Measurements from ENCODE around the gene FOXP1. TPM values are rescaled to one million over a fixed set of nuclear protein-coding genes. Genes with fewer than 3 reads are reported as not detected.

Gene FOXP1
- polyA plus RNA-seq, 5 donors: 88.9 to 130 (median 123) TPM

DNA sequence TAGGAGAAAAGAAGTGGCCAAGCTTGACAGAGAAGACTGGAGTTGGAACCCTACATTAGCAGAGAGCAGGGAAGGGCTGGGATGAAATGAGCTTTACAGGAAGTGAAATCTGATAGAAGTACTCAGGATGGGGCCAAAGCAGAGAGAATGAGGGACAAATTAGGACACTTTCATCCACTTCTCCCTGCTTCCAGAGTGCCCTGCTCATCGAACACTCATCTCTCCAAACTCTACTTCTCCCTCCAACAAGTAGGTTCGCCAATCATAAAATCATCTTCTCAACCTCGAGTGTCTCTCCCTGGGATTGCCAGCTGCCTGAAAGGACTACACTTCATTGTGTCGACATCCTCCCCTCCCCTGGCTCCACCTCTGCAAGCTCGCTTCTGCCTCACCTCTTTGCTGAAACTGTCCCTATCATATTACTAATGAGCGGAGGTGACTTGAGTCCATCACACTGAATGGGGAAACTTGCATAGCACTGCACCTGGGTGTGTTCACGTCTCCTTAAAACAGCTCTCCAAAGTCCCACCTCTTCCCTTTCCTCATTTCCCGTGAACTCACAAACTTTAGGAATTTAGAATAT, 365.8 kb downstream of the FOXP1 start:
- DNase-seq: no peak

DNA sequence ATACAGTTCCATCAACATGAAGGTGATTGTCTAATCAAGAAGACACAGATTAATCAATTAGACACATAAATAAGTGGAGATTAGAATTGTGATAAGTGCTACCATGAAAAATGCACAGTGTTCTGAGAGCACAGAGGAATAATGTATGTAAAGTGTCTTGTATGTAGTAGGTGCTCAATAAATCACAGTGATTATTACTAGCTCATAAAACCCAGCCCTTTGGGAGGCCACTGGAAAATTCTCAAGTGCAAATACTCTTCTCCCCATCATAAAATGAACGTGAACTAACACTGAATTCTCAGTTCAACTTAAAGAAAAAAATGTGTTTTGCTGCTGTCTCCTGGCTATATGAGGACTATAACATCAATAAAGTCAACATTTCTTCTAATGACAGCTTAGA, 368.2 kb downstream of the FOXP1 start:
- DNase-seq: no peak

DNA sequence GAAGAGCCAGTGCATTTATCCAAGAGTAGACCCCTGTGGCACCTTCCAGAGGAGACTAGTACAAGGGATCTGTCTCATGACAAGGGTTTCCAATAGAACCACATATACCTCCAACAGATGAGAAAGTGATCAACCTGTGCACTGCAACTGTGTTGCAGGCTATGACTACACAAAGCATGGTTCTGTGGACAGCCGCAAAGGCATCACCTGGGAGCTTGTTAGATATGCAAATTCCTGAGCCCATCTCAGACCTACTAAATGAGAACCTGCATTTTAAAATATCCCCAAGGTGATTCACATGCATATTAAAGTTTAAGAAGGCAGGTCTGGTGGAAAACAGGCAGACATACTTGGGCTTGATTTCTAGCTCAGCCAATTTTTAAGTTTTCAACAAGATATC, 368.7 kb downstream of the FOXP1 start:
- DNase-seq: no peak

DNA sequence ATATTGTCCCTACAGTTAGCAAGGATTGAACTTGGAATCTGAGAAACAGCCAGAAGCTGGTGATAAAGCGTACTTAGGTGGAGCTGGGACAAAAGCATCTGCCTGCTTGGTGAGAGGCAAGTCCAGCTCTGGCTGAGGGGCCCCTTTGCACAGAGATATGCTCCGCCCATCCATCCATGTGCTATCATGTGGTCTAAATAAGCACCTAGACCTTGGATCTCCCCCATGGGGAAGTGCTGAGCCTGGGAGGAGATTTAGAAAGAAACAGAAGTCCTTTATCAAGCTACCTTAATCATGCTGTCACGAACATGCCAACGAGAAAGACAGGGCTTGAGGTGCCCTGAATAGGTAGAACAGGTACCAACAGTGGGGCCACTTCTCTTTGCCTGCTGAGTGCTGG, 369.5 kb downstream of the FOXP1 start:
- DNase-seq: no peak

DNA sequence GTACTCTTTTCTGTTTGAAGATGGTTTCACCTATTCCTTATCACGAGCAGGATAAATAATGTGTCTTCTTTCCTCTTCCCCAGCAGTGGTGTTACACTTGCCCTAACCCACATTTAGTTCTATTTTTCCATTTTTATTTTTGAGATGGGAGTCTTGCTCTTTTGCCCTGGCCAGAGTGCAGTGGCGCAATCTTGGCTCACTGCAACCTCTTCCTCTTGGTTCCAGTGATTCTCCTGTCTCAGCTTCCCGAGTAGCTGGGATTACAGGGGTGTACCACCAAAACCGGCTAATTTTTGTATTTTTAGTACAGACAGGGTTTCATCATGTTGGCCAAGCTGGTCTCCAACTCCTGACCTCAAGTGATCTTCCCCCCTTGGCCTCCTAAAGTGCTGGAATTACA, 372.4 kb downstream of the FOXP1 start:
- DNase-seq: no peak

DNA sequence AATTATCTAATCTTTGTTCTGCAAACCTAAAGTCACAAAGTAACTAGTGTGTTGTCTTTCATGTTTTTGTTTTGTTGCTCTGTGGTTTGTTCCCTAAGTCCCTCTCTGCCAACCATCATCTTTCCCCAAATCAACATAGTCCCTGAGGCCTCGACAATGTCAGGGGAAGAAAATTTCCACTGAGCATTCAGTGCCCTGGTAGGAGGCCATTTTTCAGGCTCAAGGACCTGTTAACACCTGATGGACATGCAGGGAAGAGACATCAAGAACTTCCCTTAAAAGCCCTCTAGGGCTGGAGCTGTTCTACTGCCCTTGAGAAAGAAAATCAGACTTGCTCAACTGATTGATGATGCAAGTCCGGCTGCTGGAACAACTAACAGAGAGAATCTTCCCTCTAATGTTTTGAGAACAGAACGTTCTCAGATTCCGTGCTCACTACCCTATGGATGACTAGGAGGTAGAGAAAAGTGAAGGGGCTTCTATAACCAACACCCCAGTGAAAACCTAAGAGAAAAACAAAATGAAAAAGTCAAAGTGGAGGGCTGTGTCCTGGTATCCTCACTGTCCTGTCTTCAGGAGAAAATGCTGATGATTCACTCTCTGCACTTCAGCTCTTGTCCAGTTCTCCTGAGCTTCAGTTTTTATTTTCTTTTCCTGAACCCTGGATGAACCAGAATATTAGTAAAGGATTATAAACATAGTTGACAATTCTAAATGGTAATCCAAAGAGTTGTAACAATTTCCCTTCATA, 373.1 kb downstream of the FOXP1 start:
- DNase-seq: no peak

DNA sequence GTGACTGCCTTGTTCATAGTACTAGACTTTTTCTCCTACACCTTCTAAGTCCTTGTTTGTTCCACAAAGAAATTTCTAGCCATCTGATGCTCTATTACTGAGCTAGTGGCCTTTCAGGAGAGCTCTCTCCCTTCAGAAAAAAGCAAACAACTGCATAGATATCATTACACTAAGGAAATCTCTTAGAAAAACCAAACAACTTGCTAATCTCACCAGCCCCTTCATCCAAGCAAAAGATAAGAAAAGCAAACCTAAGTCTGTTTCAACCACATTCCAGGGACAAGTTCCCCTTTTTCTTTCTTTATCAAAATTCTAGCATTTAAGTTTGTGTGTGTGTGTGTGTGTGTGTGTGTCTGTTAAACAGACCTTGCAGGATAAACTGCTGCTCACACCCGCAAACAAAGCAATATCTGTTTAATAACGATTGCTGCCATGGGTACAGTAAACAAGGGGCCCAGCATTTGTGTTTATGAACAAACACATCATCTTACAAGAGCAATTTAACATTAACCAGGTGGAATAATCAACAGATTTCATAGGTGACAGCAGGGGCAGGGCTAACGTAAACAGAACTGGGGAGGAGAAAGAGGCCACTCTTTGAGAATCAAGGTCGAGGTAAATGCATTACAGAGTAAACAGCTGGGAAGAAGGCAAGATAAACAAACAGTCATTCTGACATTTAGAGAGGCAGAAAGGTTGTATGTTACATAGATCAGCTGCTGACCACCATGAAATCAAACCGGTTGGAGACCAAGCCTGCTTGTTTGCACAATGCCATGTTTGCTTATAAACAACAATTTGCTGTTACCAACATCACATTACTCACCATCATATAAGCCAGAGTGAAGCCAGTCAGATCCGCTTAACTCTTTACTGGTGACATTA, 375.1 kb downstream of the FOXP1 start:
- peak; percentile 58 to 64 for DNase-seq

DNA sequence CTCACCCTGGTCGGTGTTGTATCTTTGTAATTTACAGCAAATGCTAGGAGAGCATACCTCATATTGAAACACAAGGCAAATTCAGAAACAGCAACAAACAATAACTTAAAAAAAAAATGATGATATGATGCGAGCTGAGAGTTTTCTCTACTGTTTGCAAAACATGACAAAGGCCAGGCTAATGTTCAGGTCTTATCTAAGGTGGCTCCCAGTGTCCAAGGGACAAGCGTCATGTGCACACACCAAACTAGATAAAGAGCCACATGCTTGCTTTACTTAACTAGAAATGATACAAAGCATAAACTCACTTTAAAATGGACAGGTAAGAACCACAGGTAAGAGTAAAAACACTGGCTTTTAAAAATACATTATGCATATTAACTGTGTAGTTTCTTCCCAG, 375.9 kb downstream of the FOXP1 start:
- DNase-seq: no peak

DNA sequence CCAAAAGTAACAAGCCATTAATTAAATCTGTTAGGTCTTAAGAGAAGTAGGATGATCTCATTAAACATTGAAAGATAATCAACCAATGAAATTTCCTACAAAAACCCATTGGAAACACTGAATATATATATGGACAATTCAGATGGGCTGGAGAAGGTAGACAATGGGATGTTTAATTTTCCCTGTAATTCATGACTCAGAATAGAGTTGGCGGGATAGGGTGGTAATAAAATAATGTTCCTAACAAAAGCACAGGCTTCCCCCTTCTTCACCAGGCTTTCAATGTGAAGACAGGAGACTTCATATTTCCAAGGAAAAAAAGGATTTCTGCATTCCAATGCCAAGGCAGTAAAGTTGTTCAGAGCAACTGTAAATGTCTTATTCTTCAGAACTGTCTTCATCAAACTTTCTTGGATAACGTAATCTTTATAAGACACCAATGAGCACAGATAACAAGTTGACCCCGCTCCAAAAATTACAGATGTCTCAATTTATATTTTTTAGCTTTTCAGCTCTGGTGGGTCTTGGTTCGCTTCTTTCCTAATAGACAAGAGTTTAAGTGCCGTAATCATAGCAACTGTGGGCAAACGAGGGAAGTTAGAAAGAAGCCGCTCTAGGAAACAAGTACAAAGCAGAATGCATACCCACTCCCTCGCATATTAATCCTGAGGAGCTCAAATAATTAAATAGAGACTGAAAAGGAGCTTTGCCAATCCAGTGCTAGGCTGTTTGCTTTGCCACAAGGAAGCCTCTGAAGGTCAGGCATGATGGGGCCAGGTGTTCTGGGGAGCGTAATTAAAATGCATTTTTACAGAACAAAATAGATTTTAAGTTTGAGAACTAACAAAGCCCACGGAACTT, 377.0 kb downstream of the FOXP1 start:
- peak; percentile 30 to 58 for DNase-seq

DNA sequence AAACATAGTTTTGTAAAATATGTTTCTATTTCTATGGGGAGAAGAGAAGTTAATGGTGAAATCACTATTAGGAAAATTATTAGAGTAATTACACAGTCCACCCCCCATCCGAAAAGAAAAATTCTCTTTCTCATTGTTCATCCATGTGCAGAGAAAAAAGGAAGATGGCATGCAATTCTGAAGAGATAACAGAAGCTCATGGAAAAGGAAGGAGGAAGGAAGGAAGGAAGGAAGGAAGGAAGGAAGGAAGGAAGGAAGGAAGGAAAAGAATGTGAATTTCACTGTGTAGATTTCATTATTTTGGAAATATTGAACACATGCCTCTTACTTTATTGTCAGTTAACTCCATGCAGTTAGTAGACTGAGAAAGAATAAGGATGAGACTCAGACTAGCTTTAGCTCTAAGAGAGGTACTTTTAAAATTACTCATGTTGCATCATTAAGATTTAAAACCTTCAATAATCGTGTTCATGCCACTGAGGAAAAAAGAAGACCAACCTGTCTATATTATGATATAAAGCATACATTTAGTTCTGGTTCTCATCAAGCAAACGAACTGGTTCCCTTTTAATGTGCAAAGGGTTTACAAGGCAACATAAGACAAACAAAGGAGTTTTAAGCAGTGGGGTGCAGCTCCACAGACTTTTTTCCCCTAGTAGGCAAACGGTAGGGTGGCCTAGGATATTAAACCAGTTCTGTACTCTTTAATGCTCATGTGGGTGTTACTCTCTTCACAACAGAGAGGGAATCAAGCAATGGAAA, 379.6 kb downstream of the FOXP1 start:
- DNase-seq: no peak

DNA sequence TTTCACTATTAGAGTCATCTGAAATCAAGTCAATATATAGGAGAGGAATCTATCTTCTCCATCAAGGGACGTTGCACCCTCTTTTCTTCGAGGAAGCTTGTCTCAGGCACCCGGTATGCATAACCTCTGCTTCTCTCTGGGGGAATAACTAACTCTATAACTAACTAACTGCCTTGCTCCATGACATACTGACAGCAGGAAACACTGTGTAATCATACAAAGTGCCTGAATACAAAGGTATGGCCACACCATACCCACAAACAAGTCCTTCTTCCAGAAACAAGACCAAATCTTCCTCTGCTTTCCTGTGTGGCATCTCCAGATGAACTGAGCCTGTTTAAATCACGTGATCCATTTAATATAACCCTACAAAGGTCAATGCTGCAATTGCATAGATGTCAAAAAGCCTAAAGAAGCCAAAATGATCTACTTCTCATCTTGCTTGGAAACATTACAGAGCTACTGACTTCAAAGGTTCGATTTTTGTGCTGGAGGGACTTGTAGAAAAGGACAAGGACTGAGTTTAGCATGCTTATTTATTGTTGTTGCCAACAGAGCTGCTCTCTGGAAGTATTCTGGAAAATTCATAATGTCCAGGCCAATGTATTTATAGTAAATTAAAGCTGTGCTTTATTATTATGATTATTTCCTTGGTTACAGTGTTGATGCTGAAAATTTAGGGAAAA, 380.5 kb downstream of the FOXP1 start:
- no peak for DNase-seq

DNA sequence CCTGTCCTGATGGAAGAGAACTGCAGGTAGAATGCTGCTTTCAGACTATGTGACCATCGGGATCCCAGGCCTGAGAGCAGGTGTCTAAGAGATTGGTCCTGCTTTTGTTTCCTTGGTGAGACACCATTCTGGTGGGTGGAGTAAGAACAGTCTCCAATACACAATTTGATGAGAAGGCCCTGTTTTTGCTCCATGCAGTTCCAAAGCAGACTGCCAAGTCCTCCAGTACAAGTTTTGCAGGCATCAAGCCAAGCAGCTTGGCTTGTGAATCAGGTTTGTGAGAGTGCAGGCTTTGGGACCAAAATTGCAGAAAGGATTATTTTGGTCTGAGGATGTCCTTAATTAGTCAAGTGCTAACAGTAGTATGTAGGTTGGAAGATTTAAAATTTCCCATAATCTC, 381.6 kb downstream of the FOXP1 start:
- peak; percentile 81 for DNase-seq

DNA sequence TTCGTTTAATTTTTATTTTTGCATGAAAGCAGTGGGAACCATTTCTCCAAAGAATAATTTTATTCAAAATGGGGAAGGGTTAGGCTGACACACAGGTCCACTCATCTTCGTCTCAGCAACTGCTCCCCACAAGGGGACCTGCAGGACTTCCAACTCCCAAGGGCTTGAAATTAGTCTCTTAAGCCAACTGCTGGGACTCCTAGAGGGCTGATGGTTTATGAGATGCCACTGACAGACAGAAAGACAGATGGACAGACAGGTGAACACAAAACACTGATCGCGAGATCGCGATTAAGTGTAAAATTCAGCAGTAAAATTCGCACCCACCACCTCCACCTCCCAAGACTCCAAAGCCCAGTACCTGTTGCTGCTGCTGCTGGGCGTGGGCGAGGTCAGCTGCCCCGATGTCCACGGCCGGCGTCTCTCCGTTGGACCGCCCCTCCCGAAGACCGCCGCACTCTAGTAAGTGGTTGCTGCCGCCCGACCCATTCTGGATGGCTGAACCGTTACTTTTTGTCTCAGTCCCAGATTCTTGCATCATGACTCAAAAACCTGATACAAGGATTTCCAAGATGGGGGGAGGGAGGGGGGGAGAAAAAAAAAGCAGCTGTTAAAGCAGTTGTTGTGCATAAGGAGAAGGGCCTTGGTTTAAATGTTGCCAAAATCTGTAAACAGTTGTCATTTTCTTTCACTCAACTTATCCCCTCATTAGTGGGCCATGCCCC, 385.5 kb downstream of the FOXP1 start:
- no peak for DNase-seq

DNA sequence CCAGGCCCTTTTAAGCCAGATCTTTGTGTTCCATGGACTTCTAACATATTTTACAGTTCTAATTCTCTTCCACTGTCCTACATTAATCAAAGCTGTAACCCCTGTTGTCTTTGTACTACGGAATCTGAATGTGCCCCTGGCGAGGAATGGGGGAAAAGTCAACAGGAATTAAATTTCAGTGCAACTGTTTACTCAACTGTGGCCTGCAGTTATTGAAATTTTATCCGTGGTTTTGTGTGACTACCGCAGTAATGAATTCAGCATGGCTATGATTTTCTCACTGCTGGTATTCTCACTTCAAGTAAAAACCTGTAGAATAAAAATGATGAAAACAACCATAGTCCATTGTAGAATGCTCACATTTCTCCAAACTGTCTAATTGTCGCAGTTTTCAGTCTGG, 388.0 kb downstream of the FOXP1 start:
- no peak for DNase-seq

DNA sequence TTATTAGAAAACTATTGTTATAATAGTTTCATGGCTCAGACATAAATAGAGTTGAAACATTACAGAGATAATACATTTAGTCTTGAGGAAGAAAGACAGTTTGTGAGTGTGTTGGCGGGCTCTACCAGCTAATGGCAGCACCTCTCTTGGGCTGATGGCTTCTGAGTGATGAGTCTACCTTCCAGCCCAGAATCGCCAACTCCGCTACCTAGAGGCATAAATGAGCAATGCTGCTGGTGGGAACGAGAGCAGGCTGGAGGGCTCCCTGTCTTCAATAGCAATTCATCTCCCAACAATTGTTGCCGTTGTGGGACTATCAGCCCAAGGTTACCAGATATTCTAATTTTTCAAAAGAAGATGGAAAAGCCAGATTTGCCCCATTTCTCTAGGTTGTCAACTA, 388.7 kb downstream of the FOXP1 start:
- no peak for DNase-seq

DNA sequence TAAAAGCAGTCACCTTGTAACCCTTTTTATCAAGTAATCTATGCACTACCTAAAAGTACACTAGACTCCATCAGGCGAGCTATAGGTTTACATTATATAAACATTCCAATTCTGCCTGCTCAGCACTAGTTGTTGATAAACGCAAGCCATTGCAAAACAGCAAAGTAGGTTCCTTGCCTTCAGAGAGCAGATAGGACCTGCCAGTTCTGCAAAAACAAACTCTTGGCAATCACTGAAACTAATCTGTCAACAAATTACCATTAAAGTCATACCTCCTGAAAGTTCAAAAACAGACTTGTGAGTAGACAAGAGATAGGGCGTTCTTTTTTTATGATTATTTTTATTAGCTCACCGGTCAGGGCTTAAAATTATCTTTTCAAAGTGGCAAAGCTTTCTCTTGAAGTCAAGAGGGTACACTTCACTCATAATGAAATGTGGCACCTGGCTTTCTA, 392.5 kb downstream of the FOXP1 start:
- no peak for DNase-seq

DNA sequence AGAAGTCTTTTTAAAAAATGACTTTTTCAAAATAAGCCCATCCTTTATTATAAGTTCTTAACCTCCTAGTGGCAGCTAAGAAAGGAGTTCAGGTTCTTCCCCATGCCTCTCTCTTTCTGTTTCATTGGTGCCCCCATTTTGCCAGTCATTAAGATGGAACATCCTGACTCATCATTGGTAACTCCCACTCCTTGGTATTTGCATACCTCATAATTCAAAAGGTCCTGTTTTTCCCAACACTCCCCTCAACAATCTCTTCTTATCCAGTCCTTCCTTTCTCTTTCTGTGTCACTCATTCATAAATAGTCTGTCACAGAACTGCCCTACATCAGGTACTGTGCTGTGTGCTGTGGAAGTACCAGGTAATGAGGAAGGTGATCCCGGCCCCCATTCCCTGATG, 394.0 kb downstream of the FOXP1 start:
- DNase-seq: no peak

DNA sequence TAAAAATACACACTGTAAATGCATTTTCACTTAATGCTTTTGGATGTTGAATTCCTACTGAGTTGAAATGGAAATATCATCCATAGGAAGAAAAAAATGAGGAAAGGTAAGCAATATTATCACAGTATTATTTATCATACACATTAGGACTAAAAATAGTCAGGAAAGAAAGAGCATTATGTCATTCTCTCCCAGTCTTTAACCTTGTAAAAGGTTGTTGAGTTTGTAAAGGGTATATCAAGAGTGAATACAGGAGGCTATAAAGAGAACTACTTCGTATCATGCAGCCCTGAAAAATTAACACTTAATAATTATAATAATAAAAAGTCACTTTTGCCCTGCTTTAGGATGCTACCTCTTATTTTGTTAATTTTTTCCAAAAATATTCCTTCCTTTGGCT, 395.8 kb downstream of the FOXP1 start:
- DNase-seq: no peak

DNA sequence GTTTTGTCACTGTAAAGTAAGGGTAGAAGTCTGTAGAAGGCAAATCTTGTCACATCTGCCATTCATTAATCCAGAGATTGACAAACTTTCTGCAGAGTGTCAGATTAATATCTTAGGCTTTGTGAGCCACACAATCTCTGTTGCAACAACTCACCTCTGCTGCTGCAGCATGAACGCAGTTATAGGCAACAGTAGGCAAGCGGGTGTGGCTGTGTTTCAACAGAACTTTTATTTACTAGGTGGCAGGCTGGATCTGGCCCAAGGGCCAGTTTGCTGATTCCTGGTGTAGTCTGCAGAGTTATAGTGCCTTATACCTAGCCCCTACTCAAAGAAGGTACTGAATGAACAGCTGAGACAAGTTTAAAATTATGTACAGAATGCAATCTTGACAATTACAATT, 396.7 kb downstream of the FOXP1 start:
- no peak for DNase-seq
